Astrocyte of the spinal cord (primary cell): ENCODE data around the gene PDE7B.

Experiments
- DNase-seq: peaks from one replicate; pipeline ENCODE4 v3.0.0; 2011; ENCODE audit warnings: low read depth, low spot score
- H3K4me3 ChIP-seq: 2 replicates; pipeline ENCODE4 v1.5.1; 2011; ENCODE audit warnings: low read depth, mild to moderate bottlenecking, low read length, moderate library complexity
- in situ Hi-C: cut with HindIII; loops from 2 replicates; pipeline ENCODE4 v1.10.0; 2017; ENCODE audit warnings: low sequenced_read_pairs
- TF ChIP-seq, protein P1 (sequence below): IDR thresholded peaks from 2 replicates; pipeline ENCODE4 v1.5.1; 2012; ENCODE audit warnings: low read depth, mild to moderate bottlenecking, low read length, inconsistent platforms

The PDE7B gene

DNA sequence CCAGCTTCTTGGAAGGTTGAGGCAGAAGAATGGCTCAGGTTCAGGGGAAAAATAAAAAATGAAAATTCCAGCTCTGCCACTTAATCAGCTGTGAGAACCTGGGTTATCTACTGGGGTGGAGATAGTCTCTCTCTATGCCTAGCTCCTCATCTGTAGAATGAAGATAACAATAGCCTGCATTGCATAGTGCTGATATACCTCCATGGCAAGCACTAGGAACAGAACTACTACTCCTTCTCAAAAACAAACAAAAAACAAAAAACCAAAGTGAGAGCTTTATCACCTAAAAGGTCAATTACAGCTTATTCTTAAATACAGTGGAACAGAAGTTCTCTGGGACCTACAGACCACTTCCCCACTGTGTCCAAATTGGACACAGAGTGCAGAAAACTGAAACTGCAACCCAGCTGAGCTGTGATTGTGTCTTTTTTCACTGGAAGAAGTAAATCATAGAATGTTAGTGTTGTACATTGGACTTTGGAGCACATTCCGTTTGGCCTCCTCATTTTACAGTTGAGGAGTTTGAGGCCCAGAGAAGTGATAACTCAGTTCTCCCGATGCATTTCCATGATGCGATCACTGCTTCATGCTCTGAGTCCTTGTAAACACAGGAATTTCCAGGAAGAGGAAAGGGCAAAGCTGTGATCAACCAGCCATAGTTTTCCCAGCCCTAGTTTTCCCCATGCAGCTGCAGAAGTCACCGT, 375.3 kb downstream of the PDE7B start:
- in situ Hi-C loops: no loop called here
- DNase-seq: peak; percentile 49
- TF ChIP-seq, protein P1, sequence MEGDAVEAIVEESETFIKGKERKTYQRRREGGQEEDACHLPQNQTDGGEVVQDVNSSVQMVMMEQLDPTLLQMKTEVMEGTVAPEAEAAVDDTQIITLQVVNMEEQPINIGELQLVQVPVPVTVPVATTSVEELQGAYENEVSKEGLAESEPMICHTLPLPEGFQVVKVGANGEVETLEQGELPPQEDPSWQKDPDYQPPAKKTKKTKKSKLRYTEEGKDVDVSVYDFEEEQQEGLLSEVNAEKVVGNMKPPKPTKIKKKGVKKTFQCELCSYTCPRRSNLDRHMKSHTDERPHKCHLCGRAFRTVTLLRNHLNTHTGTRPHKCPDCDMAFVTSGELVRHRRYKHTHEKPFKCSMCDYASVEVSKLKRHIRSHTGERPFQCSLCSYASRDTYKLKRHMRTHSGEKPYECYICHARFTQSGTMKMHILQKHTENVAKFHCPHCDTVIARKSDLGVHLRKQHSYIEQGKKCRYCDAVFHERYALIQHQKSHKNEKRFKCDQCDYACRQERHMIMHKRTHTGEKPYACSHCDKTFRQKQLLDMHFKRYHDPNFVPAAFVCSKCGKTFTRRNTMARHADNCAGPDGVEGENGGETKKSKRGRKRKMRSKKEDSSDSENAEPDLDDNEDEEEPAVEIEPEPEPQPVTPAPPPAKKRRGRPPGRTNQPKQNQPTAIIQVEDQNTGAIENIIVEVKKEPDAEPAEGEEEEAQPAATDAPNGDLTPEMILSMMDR: no peak
- H3K4me3 ChIP-seq: no peak overlapping the region

DNA sequence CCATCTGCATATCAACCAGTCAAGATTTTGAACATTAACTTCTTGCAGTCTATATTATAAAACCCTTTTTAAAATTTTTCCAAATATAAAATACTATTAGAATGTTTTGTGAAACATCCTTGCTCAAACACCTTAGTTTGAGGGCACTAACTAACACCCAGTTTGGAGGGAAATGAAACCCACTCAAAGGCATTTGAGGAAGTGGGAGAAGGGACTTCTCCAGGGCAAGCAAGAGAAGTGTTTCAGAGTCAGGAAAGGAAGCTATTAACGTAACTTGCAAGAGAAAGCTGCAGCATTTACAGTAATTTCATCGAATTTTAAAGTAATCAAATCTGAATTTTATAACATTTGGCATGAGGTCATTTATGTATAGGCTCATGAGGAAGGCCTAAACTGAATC, 377.3 kb downstream of the PDE7B start:
- no peak overlapping the region for H3K4me3 ChIP-seq
- TF ChIP-seq, protein P1: no peak
- no peak for DNase-seq
- in situ Hi-C loops: no loop called here

DNA sequence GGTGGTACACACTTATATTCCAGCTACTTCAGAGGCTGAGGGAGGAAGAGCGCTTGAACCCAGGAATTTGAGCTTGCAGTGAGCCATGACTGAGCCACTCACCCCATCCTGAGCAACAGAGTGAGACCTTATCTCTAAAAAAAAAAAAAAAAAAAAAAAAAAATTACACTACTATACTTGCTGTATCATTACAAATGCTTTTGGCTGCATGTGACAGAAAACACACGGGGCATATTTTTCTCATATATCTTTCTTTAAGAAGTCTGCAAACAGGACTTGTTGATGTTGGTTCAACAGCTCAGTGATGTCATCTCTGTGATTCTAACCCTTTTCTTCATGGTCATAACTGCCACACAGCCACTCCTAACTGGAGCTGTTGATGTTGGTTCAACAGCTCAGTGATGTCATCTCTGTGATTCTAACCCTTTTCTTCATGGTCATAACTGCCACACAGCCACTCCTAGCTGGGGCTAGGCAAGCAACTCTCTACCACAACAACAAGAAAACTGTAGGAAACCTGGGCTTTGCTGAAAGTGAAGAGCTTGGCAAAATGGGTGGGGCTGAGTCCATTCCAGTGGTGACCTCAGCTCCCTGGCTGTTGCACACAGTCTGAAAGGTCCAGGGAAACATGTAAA, 378.8 kb downstream of the PDE7B start:
- H3K4me3 ChIP-seq: no peak overlapping the region
- TF ChIP-seq, protein P1: no peak
- in situ Hi-C loops: no loop called here
- DNase-seq: no peak

DNA sequence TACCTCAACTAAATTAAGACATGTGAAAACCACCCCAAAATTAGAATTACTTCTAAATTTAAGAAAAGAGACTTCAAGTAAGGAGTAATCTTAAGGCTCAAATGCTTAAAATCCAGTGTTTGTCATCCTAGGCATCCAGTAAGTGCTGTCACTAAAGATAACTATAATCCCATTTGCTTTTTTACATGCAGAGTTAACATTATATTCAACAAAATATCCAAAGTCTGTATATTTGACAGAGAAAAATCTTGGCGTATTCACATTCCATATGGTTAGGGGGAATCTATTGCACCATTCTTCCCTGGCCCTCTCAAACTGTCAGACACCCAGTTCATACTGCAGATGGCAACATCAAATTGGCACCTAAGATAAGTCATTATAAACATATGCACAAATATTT, 381.2 kb downstream of the PDE7B start:
- no peak for DNase-seq
- H3K4me3 ChIP-seq: no peak overlapping the region
- TF ChIP-seq, protein P1: no peak
- in situ Hi-C loops: no loop called here

DNA sequence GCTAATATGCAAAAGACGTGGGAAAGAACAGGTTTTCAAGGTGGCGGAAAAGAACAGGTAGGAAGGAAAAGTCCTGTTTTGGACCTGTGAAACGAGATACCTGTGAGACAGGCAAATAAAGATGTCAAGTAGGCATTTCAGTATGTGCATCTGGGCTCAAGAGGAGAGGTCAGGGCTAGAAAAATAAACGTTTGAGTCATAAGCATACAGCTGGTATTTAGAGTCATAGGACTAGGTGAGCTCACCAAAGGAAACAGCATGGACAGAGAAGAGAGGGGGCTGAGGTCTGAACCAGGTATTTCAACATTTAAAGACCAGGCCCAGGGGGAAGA, 383.7 kb downstream of the PDE7B start:
- no peak overlapping the region for H3K4me3 ChIP-seq
- DNase-seq: peak; percentile 62
- in situ Hi-C loops: no loop called here
- TF ChIP-seq, protein P1: no peak

DNA sequence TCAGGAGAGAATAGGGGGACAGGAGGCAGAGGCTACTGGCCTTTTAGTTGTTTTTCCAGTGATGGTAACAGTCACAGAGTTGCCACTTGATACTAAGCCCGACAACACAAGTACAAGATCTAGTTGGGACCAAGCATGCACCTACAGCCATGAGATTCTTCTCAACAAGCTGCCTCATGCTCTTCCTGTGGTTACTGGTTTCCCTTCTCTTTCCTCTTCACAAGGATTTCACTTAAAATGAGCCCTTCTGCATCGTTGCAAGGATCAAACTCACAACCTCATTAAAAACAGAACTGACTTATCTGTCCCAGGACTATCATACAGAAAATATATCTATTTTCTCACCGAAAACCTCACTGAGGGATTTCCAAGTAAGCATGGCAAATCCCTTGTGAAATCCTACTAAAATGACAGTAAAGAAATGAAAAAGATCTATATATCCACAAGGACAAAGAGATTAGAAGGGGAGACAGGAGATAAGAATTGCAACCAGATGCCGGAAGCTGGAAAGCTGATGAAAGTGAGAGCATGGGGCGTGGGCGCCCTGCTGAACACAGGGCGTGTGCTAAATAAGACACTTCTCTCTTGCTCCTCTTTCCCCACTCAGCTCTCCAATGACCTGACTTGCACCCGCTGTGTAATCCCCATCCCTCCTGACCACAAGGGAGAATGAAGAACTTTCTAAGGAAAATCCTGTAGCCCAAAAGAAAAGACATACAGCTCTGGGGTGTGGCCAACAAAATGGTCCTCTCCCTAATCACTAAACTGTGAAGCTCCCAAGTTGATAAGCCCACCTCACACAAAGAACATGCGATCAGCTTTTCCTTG, 385.2 kb downstream of the PDE7B start:
- no peak overlapping the region for H3K4me3 ChIP-seq
- TF ChIP-seq, protein P1: no peak
- no peak for DNase-seq
- in situ Hi-C loops: no loop called here
